Activated CD4-positive, alpha-beta T cell treated with anti-CD3 and anti-CD28 coated beads, Interleukin-2, amount 50 U/mL, for 1 hour (primary cell): Measurements from ENCODE around the gene MMP14.
"Not testable (repeated sequence)": the region's sequence is repeated elsewhere in the genome, so short reads cannot be mapped to it uniquely, and the experiment has no call there.

ENCODE experiments used
- DNase-seq: peaks from one replicate; pipeline ENCODE4 v3.0.0-alpha.2; 2020

MMP14 gene

GRCh38 chr14:22836301-22837113 lies at the start of gene MMP14:
TSS of gene MMP14 (plus strand) at chr14:22836585. CDS start at chr14:22836818, 233 bp downstream.
- no peak for DNase-seq

GRCh38 chr14:22786685-22787084 lies 49.7 kb upstream of the MMP14 start:
- DNase-seq = no peak

GRCh38 chr14:22791301-22791700 lies 45.1 kb upstream of the MMP14 start:
- DNase-seq = no peak

GRCh38 chr14:22792158-22792557 lies 44.2 kb upstream of the MMP14 start:
- no peak for DNase-seq

GRCh38 chr14:22793550-22793949 lies 42.8 kb upstream of the MMP14 start:
- not testable (repeated sequence) for DNase-seq

GRCh38 chr14:22793976-22794375 lies 42.4 kb upstream of the MMP14 start:
- no peak for DNase-seq

- DNase-seq = no peak
Observed at GRCh38 chr14:22794551-22794951, 41.8 kb upstream of the MMP14 start.

GRCh38 chr14:22796087-22796707 lies 40.2 kb upstream of the MMP14 start:
- no peak for DNase-seq

- no peak for DNase-seq
Observed at GRCh38 chr14:22797017-22797917, 39.1 kb upstream of the MMP14 start.

- no peak for DNase-seq
Observed at GRCh38 chr14:22798528-22798927, 37.9 kb upstream of the MMP14 start.

GRCh38 chr14:22800346-22800745 lies 36.0 kb upstream of the MMP14 start:
- DNase-seq = no peak

- no peak for DNase-seq
Observed at GRCh38 chr14:22801716-22802115, 34.7 kb upstream of the MMP14 start.

GRCh38 chr14:22802860-22803686 lies 33.3 kb upstream of the MMP14 start:
- no peak for DNase-seq

GRCh38 chr14:22803687-22803974 lies 32.8 kb upstream of the MMP14 start:
- no peak for DNase-seq

- not testable (repeated sequence) for DNase-seq
Observed at GRCh38 chr14:22805235-22805634, 31.1 kb upstream of the MMP14 start.

- DNase-seq = no peak
Observed at GRCh38 chr14:22807432-22808087, 28.8 kb upstream of the MMP14 start.

GRCh38 chr14:22808388-22809209 lies 27.8 kb upstream of the MMP14 start:
- no peak for DNase-seq

GRCh38 chr14:22811722-22812121 lies 24.7 kb upstream of the MMP14 start:
- no peak for DNase-seq

GRCh38 chr14:22812744-22813143 lies 23.6 kb upstream of the MMP14 start:
- no peak for DNase-seq

GRCh38 chr14:22813145-22813544 lies 23.2 kb upstream of the MMP14 start:
- no peak for DNase-seq

GRCh38 chr14:22814373-22814772 lies 22.0 kb upstream of the MMP14 start:
- no peak for DNase-seq
